H9 (cell line): ENCODE measurements around the gene MRGPRD. TPM values are rescaled to one million over a fixed set of nuclear protein-coding genes. Genes with fewer than 3 reads are reported as not detected.

Experiments used
- DNase-seq: peaks from one replicate; pipeline ENCODE4 v3.0.0-alpha.2; 2017
- H2AFZ ChIP-seq: one replicate; pipeline ENCODE4 v1.6.1; 2013; ENCODE audit warnings: mild to moderate bottlenecking, low read length, control low read depth, moderate library complexity
- H2AK5ac ChIP-seq: 2 replicates; pipeline ENCODE4 v1.6.1; 2013; ENCODE audit warnings: low read length, control low read depth, mixed read lengths; ENCODE audit not compliant: insufficient read length
- H2BK120ac ChIP-seq: one replicate; pipeline ENCODE4 v1.6.1; 2013; ENCODE audit warnings: low read depth, mild to moderate bottlenecking, low read length, control low read depth, inconsistent platforms; ENCODE audit not compliant: poor library complexity, severe bottlenecking
- H2BK12ac ChIP-seq: 2 replicates; pipeline ENCODE4 v1.6.1; 2013; ENCODE audit warnings: low read length, control low read depth, mixed read lengths, low read depth; ENCODE audit not compliant: insufficient read length
- H2BK15ac ChIP-seq: 2 replicates; pipeline ENCODE4 v1.6.1; 2013; ENCODE audit warnings: low read depth, low read length, control low read depth
- H2BK20ac ChIP-seq: one replicate; pipeline ENCODE4 v1.6.1; 2013; ENCODE audit warnings: low read depth, mild to moderate bottlenecking, low read length, control low read depth, inconsistent platforms; ENCODE audit not compliant: poor library complexity, severe bottlenecking
- H2BK5ac ChIP-seq: 2 replicates; pipeline ENCODE4 v1.6.1; 2013; ENCODE audit warnings: low read length, control low read depth, mixed read lengths; ENCODE audit not compliant: insufficient read length
- H3K14ac ChIP-seq: 2 replicates; pipeline ENCODE4 v1.6.1; 2013; ENCODE audit warnings: low read length, control low read depth; ENCODE audit not compliant: insufficient read depth
- H3K18ac ChIP-seq: 2 replicates; pipeline ENCODE4 v1.6.1; 2013; ENCODE audit warnings: low read depth, mild to moderate bottlenecking, mixed read lengths, low read length, control low read depth; ENCODE audit not compliant: insufficient read length
- H3K23ac ChIP-seq: 2 replicates; pipeline ENCODE4 v1.6.1; 2013; ENCODE audit warnings: low read length, control low read depth, mixed read lengths, low read depth; ENCODE audit not compliant: insufficient read length
- H3K23me2 ChIP-seq: 2 replicates; pipeline ENCODE4 v1.6.1; 2013; ENCODE audit warnings: low read depth, mild to moderate bottlenecking, mixed read lengths, low read length, control low read depth; ENCODE audit not compliant: insufficient read length, poor library complexity, severe bottlenecking
- H3K27ac ChIP-seq: 2 replicates; pipeline ENCODE4 v1.5.1; 2013; ENCODE audit warnings: low read length, control low read depth, mixed read lengths, low read depth; ENCODE audit not compliant: insufficient read length
- H3K27me3 ChIP-seq: 2 replicates; pipeline ENCODE4 v1.6.1; 2013; ENCODE audit warnings: low read length, control low read depth, inconsistent platforms; ENCODE audit not compliant: insufficient read depth
- H3K4ac ChIP-seq: 2 replicates; pipeline ENCODE4 v1.6.1; 2013; ENCODE audit warnings: low read depth, mild to moderate bottlenecking, control low read depth, inconsistent platforms, low read length, moderate library complexity
- H3K4me1 ChIP-seq: 2 replicates; pipeline ENCODE4 v1.6.1; 2013; ENCODE audit warnings: low read length, control low read depth, inconsistent platforms; ENCODE audit not compliant: insufficient read depth
- H3K4me2 ChIP-seq: 2 replicates; pipeline ENCODE4 v1.6.1; 2013; ENCODE audit warnings: low read length, control low read depth, mixed read lengths; ENCODE audit not compliant: insufficient read length, insufficient read depth
- H3K56ac ChIP-seq: 2 replicates; pipeline ENCODE4 v1.6.1; 2013; ENCODE audit warnings: low read depth, mild to moderate bottlenecking, mixed read lengths, low read length, control low read depth; ENCODE audit not compliant: insufficient read length
- H3K79me1 ChIP-seq: 2 replicates; pipeline ENCODE4 v1.6.1; 2013; ENCODE audit warnings: low read depth, mild to moderate bottlenecking, moderate library complexity, low read length, control low read depth, inconsistent platforms; ENCODE audit not compliant: insufficient read depth, poor library complexity, severe bottlenecking
- H3K79me2 ChIP-seq: 2 replicates; pipeline ENCODE4 v1.6.1; 2013; ENCODE audit warnings: low read length, control low read depth, inconsistent platforms; ENCODE audit not compliant: insufficient read depth
- H3K9ac ChIP-seq: 2 replicates; pipeline ENCODE4 v1.6.1; 2013; ENCODE audit warnings: low read length, control low read depth, mixed read lengths; ENCODE audit not compliant: insufficient read length; ENCODE audit errors: extremely low read depth
- H3K9me3 ChIP-seq: one replicate; pipeline ENCODE4 v1.6.1; 2013; ENCODE audit warnings: low read depth, low read length, inconsistent platforms; ENCODE audit not compliant: control insufficient read depth
- H3T11ph ChIP-seq: one replicate; pipeline ENCODE4 v1.6.1; 2013; ENCODE audit warnings: mild to moderate bottlenecking, low read length, control low read depth, inconsistent platforms
- H4K20me1 ChIP-seq: one replicate; pipeline ENCODE4 v1.6.1; 2013; ENCODE audit not compliant: control insufficient read depth, insufficient read length, insufficient read depth
- H4K5ac ChIP-seq: 2 replicates; pipeline ENCODE4 v1.6.1; 2013; ENCODE audit warnings: low read depth, mild to moderate bottlenecking, mixed read lengths, low read length, control low read depth; ENCODE audit not compliant: insufficient read length
- H4K8ac ChIP-seq: replicated peaks from 2 replicates; pipeline ENCODE4 v1.6.1; 2013; ENCODE audit warnings: low read length, control low read depth, mixed read lengths, low read depth; ENCODE audit not compliant: insufficient read length
- H4K91ac ChIP-seq: 2 replicates; pipeline ENCODE4 v1.6.1; 2013; ENCODE audit warnings: low read depth, mild to moderate bottlenecking, moderate library complexity, mixed read lengths, low read length, control low read depth; ENCODE audit not compliant: insufficient read length
- H3K27ac Mint-ChIP-seq, 3 experiments: 2 replicates in 2 of 3; 3 replicates in 1 of 3; pipeline ENCODE4 v1.8.0; 2020 to 2021; ENCODE audit warnings: mixed read lengths in 3 of 3, mild to moderate bottlenecking in 1 of 3, moderate library complexity in 1 of 3
- H3K27me3 Mint-ChIP-seq: 2 replicates; pipeline ENCODE4 v1.8.0; 2021; ENCODE audit warnings: low read depth, mild to moderate bottlenecking, moderate library complexity, mixed read lengths
- H3K36me3 Mint-ChIP-seq, 3 experiments: 2 replicates in 2 of 3; 3 replicates in 1 of 3; pipeline ENCODE4 v1.8.0; 2020 to 2021; ENCODE audit warnings: low read depth in 3 of 3, mixed read lengths in 3 of 3; ENCODE audit not compliant: insufficient read depth in 1 of 3
- H3K4me1 Mint-ChIP-seq, 2 experiments: 2 replicates each; pipeline ENCODE4 v1.8.0; 2020; ENCODE audit warnings: mixed read lengths in 2 of 2
- H3K4me3 Mint-ChIP-seq, 2 experiments: 2 replicates in 1 of 2; 3 replicates in 1 of 2; pipeline ENCODE4 v1.8.0; 2020 to 2021; ENCODE audit warnings: mild to moderate bottlenecking in 2 of 2, mixed read lengths in 2 of 2, moderate library complexity in 1 of 2
- H3K9me3 Mint-ChIP-seq, 2 experiments: 2 replicates in 1 of 2; 3 replicates in 1 of 2; pipeline ENCODE4 v1.8.0; 2020; ENCODE audit warnings: mild to moderate bottlenecking in 2 of 2, mixed read lengths in 2 of 2, moderate library complexity in 1 of 2
- CTCF ChIP-seq: fragments of 200-600 bp; sonication (generic); conservative IDR thresholded peaks from 3 replicates; pipeline ENCODE4 v1.8.0; 2021; ENCODE audit warnings: antibody characterized with exemption, mild to moderate bottlenecking
- WGBS: extraction: QIAGEN DNeasy Blood & Tissue Kit; methylation state at CpG from one replicate; pipeline ENCODE4 v1.1.7; 2013; ENCODE audit warnings: missing lambda C conversion rate, low lambda C conversion rate, mixed read lengths; ENCODE audit not compliant: insufficient read length; ENCODE audit errors: extremely low coverage; 5-methylcytosine and 5-hydroxymethylcytosine counted together
- total RNA-seq: library from RNA; stranded (reverse); gene quantifications from 2 replicates; pipeline ENCODE4 v1.2.1, GENCODE V29; 2021

MRGPRD gene
- total RNA-seq, 1 experiment from 2014 or later: not detected

GRCh38 chr11:69009441-69010211 lies 28.8 kb upstream of the MRGPRD start:
- H2AFZ ChIP-seq: no peak overlapping the region
- Mint-ChIP-seq H3K27ac (no peak overlapping the region), H3K9me3 (no peaks in the 10 kb centered on the region), H3K27me3 (peaks cover 7% of the 10 kb centered on the region), H3K36me3 (peaks cover 0 to 5% (median 0%) of the 10 kb centered on the region in 3 experiments; a peak in 3 of 7 replicates), H3K4me3 (no peak overlapping the region), H3K4me1 (peaks cover 36% of the 10 kb centered on the region in 2 experiments)
- H3T11ph ChIP-seq: no peak overlapping the region
- H3K23ac ChIP-seq: no peak overlapping the region
- no peak overlapping the region for H4K5ac ChIP-seq
- no peak for DNase-seq
- H3K27me3 ChIP-seq: no peaks in the 10 kb centered on the region
- no peak for TF ChIP-seq CTCF
- H3K56ac ChIP-seq: no peak overlapping the region
- no peak overlapping the region for H2BK15ac ChIP-seq
- H2BK20ac ChIP-seq: no peak overlapping the region
- no peak overlapping the region for H3K4me2 ChIP-seq
- H3K18ac ChIP-seq: no peak overlapping the region
- H3K4me1 ChIP-seq: peaks cover 2% of the 10 kb centered on the region; the same call in 1 of the 2 replicates
- H3K9ac ChIP-seq: no peak overlapping the region
- H2AK5ac ChIP-seq: no peak overlapping the region
- H2BK12ac ChIP-seq: no peak overlapping the region
- no peak overlapping the region for H2BK120ac ChIP-seq
- no peaks in the 10 kb centered on the region for H3K79me2 ChIP-seq
- H3K27ac ChIP-seq: no peak overlapping the region
- no peak overlapping the region for H4K8ac ChIP-seq
- H2BK5ac ChIP-seq: no peak overlapping the region
- no CpG with 5 or more reads among the region's 16 CpGs for WGBS
- peaks cover 22% of the 10 kb centered on the region for H3K23me2 ChIP-seq
- H4K91ac ChIP-seq: no peak overlapping the region
- H3K79me1 ChIP-seq: no peaks in the 10 kb centered on the region
- H4K20me1 ChIP-seq: no peaks in the 10 kb centered on the region
- no peak overlapping the region for H3K4ac ChIP-seq
- no peaks in the 10 kb centered on the region for H3K9me3 ChIP-seq
- H3K14ac ChIP-seq: no peak overlapping the region
